RWPE2 (cell line): ENCODE results near the gene FKBP10.
A peak's percentile ranks its signal among the peaks of the same experiment; 100 is the strongest.

ENCODE experiments used
- ATAC-seq: fragments of 200-7000 bp; cut with Tn5 transposase; 3 replicates; pipeline ENCODE4 v1.9.1; 2021; ENCODE audit warnings: low read depth
- DNase-seq: peaks from one replicate; pipeline ENCODE4 v3.0.0-alpha.2; 2020; ENCODE audit warnings: low spot score
- H3K27ac ChIP-seq: fragments of 450-650 bp; 2 replicates; pipeline ENCODE4 v1.5.1; 2017; ENCODE audit warnings: mild to moderate bottlenecking; ENCODE audit not compliant: poor library complexity, severe bottlenecking
- H3K27me3 ChIP-seq: fragments of 250-450 bp; sonication (Bioruptor Pico); 2 replicates; pipeline ENCODE4 v1.5.1; 2021; ENCODE audit warnings: mild to moderate bottlenecking, moderate library complexity; ENCODE audit not compliant: insufficient read depth, poor library complexity, severe bottlenecking
- H3K36me3 ChIP-seq: fragments of 250-450 bp; sonication (Bioruptor Pico); 2 replicates; pipeline ENCODE4 v1.5.1; 2020; ENCODE audit warnings: low read depth, mild to moderate bottlenecking, moderate library complexity
- H3K4me1 ChIP-seq: fragments of 250-450 bp; sonication (Bioruptor Pico); 2 replicates; pipeline ENCODE4 v1.5.1; 2021; ENCODE audit warnings: mild to moderate bottlenecking, moderate library complexity; ENCODE audit not compliant: insufficient read depth, poor library complexity, severe bottlenecking
- H3K4me3 ChIP-seq: fragments of 250-450 bp; sonication (Bioruptor Pico); 2 replicates; pipeline ENCODE4 v1.5.1; 2021; ENCODE audit warnings: mild to moderate bottlenecking, moderate library complexity; ENCODE audit not compliant: severe bottlenecking
- H3K9me3 ChIP-seq: fragments of 250-450 bp; sonication (Bioruptor Pico); 2 replicates; pipeline ENCODE4 v1.5.1; 2021; ENCODE audit warnings: mild to moderate bottlenecking, moderate library complexity; ENCODE audit not compliant: severe bottlenecking
- CTCF ChIP-seq: fragments of 450-650 bp; IDR thresholded peaks from one replicate; pipeline ENCODE4 v1.5.1; 2017; ENCODE audit warnings: mild to moderate bottlenecking, moderate library complexity; ENCODE audit not compliant: poor library complexity, severe bottlenecking

FKBP10 gene

GRCh38 chr17:41814195-41814594 lies 1.4 kb downstream of the FKBP10 start:
- Histone ChIP-seq H3K27ac (peak overlapping the region; percentile 83), H3K9me3 (no peaks in the 10 kb centered on the region), H3K27me3 (no peaks in the 10 kb centered on the region), H3K4me3 (no peak overlapping the region), H3K36me3 (peaks cover 27% of the 10 kb centered on the region), H3K4me1 (peaks cover 11% of the 10 kb centered on the region)
- no peak for ATAC-seq
- no peak for TF ChIP-seq CTCF
- DNase-seq, result no peak

GRCh38 chr17:41816637-41817320 lies 4.0 kb downstream of the FKBP10 start:
- ATAC-seq, result no peak
- H3K4me3 ChIP-seq, result no peak overlapping the region

GRCh38 chr17:41818024-41818423 lies 5.2 kb downstream of the FKBP10 start:
- no peak for TF ChIP-seq CTCF
- Histone ChIP-seq H3K36me3 (peaks cover 27% of the 10 kb centered on the region), H3K4me1 (no peaks in the 10 kb centered on the region)

More at GRCh38 chr17:41816637-41817320, 4.0 kb downstream of the FKBP10 start:
- Histone ChIP-seq H3K9me3 (no peaks in the 10 kb centered on the region), H3K27me3 (no peaks in the 10 kb centered on the region), H3K4me1 (no peaks in the 10 kb centered on the region), H3K36me3 (peaks cover 27% of the 10 kb centered on the region), H3K27ac (no peak overlapping the region)
- DNase-seq, result no peak
- TF ChIP-seq CTCF, result no peak

GRCh38 chr17:41821776-41822175 lies 9.0 kb downstream of the FKBP10 start:
- Histone ChIP-seq H3K36me3 (peaks cover 38% of the 10 kb centered on the region), H3K27me3 (no peaks in the 10 kb centered on the region), H3K27ac (no peak overlapping the region), H3K4me1 (no peaks in the 10 kb centered on the region), H3K9me3 (no peaks in the 10 kb centered on the region), H3K4me3 (no peak overlapping the region)
- no peak for TF ChIP-seq CTCF
- no peak; the same call in 2 of the 3 replicates for ATAC-seq
- no peak for DNase-seq

More at GRCh38 chr17:41818024-41818423, 5.2 kb downstream of the FKBP10 start:
- no peak overlapping the region for H3K4me3 ChIP-seq
- H3K27me3 ChIP-seq, result no peaks in the 10 kb centered on the region
- no peak overlapping the region for H3K27ac ChIP-seq
- no peaks in the 10 kb centered on the region for H3K9me3 ChIP-seq
- DNase-seq (no peak), ATAC-seq (no peak)
